ENCODE measurements around the gene FDXR.

- TF ChIP-seq CTCF (IDR thresholded peaks at IDR 0.05; ENCODE audit: poor library complexity, severe bottlenecking) (peak; percentile 43), EP300 (conservative IDR thresholded peaks at IDR 0.05; ENCODE audit: poor library complexity, severe bottlenecking) (no peak), POLR2AphosphoS5 (IDR thresholded peaks at IDR 0.05) (no peak), EZH2 (IDR thresholded peaks at IDR 0.05; ENCODE audit: borderline replicate concordance, insufficient read depth, low read length, poor library complexity, severe bottlenecking) (no peak), REST (IDR thresholded peaks at IDR 0.05; ENCODE audit: borderline replicate concordance) (no peak), MXI1 (conservative IDR thresholded peaks at IDR 0.05; ENCODE audit: poor library complexity, severe bottlenecking) (no peak), TAF1 (IDR thresholded peaks at IDR 0.05; ENCODE audit: low read depth) (no peak)
Observed at GRCh38 chr17:74859459-74860228, 13.2 kb downstream of the FDXR start, which contains the start of gene GRIN2C.

Measured in neural cell (in vitro differentiated cells).